ENCODE data around the gene CRIP3. TPM values are rescaled to one million over a fixed set of nuclear protein-coding genes. Genes with fewer than 3 reads are reported as not detected.

Gene CRIP3
- total and polyA plus RNA-seq, 2 of the 8 experiments (the other 6 are each of a cell fraction or from before 2014, with no cell fraction given), result 34.0 to 46.3 TPM

- no peak for TF ChIP-seq CHD7 (IDR thresholded peaks at IDR 0.05; ENCODE audit: insufficient replicate concordance, low read length)
- no peak for TF ChIP-seq USF2 (IDR thresholded peaks at IDR 0.05; ENCODE audit: low read length)
- no peak for TF ChIP-seq RBBP5 (IDR thresholded peaks at IDR 0.05; ENCODE audit: borderline replicate concordance, low read depth, low read length)
- peak; percentile 82; the same call in 1 of the 2 replicates for TF ChIP-seq KDM1A (IDR thresholded peaks at IDR 0.05; ENCODE audit: borderline replicate concordance, low read length)
- TF ChIP-seq CBX8 (IDR thresholded peaks at IDR 0.05; ENCODE audit: borderline replicate concordance, low read depth, low read length), result no peak
Measured at GRCh38 chr6:43304882-43305281, 3.7 kb downstream of the CRIP3 start (continued).
